ENCODE results near the gene ARHGEF7.

ARHGEF7 gene

DNA sequence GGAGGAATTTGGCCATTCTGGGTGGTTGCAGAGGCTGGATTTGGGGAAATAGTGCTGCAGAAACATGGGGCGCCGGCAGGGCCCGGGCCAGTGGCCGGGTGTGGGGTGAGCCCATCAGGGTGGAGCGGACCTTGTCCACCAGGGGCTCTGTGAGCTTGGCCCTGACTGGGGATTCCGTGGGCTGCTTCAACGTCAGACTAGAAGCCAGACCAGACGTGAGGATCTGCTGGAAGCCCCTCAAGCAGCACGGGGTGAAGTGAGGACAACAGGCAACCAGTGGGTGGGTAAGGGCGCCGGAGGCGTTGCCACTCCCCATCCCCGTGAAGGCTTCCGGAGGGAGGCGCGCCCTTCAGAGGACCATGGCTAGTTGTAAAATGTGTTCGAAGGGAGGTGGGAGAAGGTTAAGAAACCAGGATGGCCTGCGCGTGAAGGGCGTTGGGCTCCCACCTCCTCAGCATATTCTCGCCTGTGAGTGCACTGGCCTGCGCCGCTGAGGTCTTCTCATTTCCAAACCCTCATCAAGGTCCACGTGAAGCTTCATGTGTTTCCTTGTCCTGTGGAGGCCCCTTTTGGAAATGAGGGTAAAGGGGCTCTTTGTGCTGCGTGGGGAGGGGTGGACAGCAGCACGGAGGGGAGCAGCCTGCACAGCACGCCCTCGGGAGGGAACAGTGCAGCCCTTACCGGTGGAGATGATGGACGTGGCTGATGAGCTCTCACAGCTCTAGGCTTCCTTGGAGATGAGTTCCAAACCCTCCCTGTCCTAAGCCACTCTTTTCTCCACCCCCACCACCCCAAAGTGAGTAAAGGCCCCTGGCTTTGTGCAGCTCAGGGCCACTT, 213.7 kb downstream of the ARHGEF7 start:
- DNase-seq = no peak

DNA sequence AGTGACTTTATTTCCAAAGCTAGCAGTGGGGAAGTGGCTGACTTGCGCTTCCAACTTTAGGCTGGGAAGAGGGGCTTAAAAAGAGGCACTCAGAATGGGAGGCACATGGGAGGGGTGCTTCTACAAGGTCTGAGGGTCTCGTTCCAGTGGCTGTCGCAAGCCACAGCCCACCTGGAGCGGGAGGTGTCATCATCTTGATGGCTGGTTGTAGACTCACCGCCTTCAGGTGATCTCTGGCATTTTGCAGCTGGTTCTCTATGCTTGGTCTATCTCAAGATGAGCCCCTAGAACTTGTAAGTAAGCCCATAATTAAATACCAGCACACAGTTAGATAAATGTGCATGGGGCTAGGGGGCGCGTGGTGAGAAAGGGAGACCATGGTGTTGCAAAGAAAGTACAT, 214.5 kb downstream of the ARHGEF7 start:
- no peak for DNase-seq

GRCh38 chr13:111330066-111330610, 215.0 kb downstream of the ARHGEF7 start:
- no peak for DNase-seq

DNA sequence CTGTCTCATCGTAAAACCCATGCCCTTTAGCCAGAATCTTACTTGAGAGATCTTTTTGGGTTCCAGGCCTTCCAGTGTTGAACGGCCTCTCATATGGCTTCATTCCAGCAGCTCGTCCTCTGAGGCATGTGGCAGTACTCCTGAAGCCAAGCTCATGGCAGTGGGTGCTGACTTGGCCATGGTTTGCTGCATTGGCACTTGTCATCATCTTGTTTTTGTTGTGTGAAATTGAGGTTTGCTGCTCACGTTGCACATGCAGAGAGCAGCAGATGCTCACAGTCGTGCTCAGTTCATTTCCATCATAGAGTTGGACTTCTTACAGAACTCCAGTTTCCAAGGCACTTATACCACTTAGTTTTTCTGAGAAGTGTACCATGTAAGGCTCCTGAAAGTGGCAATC, 220.2 kb downstream of the ARHGEF7 start:
- no peak for DNase-seq

GRCh38 chr13:111336666-111337065, 221.6 kb downstream of the ARHGEF7 start:
- no peak for DNase-seq

DNA sequence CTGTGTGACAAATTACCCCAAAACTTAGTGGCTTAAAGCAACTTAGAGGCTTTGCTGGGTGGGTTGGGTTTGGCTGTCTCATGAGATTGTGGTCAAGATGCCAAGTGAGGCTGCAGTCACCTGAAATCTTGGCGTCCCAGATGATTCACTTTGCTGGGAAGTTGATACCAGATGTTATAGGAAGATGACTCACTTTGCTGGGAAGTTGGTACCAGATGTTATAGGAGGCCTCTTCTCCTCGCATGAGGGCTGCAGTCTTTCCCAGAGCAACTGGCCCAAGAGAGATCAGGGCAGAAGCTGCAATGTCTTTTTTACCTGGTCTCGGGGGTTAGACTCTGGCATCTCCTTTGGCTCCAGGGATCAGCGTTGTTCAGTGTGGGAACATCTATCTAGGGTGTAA, 222.1 kb downstream of the ARHGEF7 start:
- DNase-seq = no peak

DNA sequence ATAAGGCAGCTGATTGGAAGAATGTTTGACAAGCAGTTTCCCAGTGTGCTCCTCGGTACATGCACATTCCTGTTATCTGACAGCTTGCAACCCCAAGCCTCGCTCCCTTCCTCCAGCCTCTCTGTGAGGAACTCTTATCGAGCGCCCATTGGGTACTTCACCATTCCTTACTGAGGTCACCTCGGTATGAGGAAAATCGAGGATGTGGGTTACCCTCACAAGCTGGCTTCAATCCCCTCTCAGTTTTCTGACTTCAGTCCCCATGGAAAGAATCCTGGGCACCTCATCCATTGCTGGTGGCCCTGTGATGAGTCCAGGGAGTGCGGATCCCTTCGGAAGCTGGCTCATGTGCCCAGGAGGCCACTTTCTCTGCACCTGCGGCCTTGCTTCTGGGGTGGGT, 222.6 kb downstream of the ARHGEF7 start:
- DNase-seq = no peak

- DNase-seq = no peak
Measured at GRCh38 chr13:111338841-111339240, 223.7 kb downstream of the ARHGEF7 start.

DNA sequence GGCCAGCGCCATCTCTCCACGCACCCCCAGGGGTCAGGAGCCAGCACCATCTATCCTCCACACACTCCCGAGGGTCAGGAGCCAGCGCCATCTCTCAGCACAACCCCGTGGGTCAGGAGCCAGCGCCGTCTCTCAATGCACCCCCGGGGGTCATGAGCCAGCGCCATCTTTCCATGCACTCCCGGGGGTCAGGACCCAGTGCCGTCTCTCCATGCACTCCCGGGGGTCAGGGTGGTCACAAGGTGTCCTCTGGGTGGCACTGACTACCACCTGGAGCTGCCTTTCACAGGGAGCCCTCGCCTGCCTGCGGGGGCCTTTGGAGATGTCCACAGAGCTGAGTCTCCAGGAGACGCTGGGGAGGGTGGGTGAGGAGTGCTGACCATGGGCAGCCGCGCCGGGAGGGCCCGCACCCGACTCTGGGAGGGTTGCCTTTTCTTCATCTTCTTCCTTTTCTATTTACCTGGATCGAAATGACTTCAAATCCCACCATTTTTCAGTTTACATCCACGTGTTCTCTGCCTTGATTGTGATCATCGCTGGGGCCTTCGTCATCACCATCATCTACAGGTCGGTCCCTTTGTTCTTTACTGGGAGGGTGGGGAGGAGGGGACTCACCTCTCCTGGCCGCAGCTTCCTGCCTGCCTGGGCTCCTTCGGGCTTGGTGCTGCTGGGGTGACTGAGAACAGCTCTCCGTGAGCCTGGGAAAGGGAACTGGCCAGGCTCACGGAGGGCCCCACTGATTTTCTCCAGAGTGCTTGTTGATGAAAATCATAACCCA, 224.4 kb downstream of the ARHGEF7 start:
- no peak for DNase-seq

- no peak for DNase-seq
Measured at GRCh38 chr13:111341886-111342285, 226.8 kb downstream of the ARHGEF7 start.

DNA sequence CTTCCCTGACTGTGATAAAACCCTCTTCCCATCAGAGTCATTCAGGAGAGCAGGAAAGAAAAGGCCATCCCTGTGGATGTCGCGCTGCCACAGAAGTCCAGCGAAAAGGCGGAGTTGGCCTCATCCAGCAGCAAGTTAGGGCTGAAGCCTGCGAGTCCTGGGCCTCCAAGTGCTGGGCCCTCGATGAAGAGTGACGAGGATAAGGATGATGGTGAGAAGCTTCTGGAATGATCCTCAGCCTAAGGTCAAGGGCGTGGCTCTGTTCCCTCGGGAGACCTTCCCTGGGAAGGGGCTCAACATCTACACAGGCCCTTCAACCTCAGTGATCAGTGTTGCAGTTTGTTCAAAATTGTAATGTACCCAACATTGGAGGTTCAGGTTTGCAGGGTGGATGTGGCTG, 227.6 kb downstream of the ARHGEF7 start:
- no peak for DNase-seq

GRCh38 chr13:111343186-111343805, 228.2 kb downstream of the ARHGEF7 start:
- DNase-seq = no peak

GRCh38 chr13:111344471-111345191, 229.5 kb downstream of the ARHGEF7 start:
- DNase-seq = no peak

- DNase-seq = no peak
Measured at GRCh38 chr13:111345682-111346081, 230.6 kb downstream of the ARHGEF7 start.

GRCh38 chr13:111346101-111346680, 231.1 kb downstream of the ARHGEF7 start:
- DNase-seq = no peak

- no peak for DNase-seq
Measured at GRCh38 chr13:111347438-111347837, 232.3 kb downstream of the ARHGEF7 start.

DNA sequence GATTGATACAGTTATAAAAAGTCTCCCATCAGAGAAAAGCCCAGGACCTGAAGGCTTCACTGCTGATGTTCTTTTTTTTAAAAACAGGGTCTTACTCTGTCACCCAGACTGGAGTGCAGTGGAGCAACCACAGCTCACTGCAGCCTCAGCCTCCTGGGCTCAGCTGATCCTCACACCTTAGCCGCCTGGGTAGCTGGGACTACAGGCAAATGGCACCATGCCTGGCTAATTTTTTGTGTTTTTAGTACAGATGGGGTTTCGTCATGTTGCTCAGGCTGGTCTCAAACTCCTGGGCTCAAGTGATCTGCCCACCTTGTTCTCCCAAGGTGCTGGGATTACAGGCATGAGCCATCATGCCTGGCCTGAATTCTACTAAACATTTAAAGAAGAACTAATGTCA, 238.4 kb downstream of the ARHGEF7 start:
- no peak for DNase-seq

DNA sequence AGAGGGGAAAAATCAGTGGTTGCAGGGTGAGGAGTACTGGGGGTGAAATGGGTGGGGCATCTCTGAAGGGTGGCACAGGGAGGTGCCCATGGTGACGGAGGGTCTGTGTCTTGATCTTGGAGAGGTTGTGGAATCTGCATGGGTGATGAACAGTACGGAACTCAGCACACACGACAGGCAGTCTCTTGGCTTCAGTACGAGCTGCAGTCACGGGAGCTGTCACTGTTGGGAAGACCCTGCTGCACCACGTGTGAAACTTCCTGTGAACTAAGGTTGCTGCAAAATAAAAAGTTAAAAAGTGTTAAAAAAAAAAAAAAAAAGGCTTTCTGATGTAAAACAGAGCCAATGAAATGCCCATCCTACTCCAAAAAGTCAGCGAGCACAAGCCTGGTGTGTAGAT, 239.7 kb downstream of the ARHGEF7 start:
- DNase-seq = no peak

Measured in NCI-H187 treated with DMSO at 0.1 percent for 48 hours (cell line).